ENCODE results near the gene MYO1C.
"Not testable (repeated sequence)": the region's sequence is repeated elsewhere in the genome, so short reads cannot be mapped to it uniquely, and the experiment has no call there.

The MYO1C gene

GRCh38 chr17:1492249-1493206 lies at the start of gene MYO1C:
Gene MYO1C, minus strand, starts transcription at chr17:1492686. Its CDS starts 199 bp downstream, at chr17:1492487.
- in situ Hi-C loops (cut with MboI; ENCODE audit: low sequenced_read_pairs): no loop called here

GRCh38 chr17:1541367-1541904 lies 49.0 kb upstream of the MYO1C start:
- in situ Hi-C loops (cut with MboI; ENCODE audit: low sequenced_read_pairs): no loop called here

GRCh38 chr17:1539811-1540210 lies 47.3 kb upstream of the MYO1C start:
- in situ Hi-C loops (cut with MboI; ENCODE audit: low sequenced_read_pairs): no loop called here

GRCh38 chr17:1535737-1536136 lies 43.3 kb upstream of the MYO1C start:
- in situ Hi-C loops (cut with MboI; ENCODE audit: low sequenced_read_pairs): no loop called here

- in situ Hi-C loops (cut with MboI; ENCODE audit: low sequenced_read_pairs): no loop called here
Observed at GRCh38 chr17:1533661-1534325, 41.3 kb upstream of the MYO1C start.

- in situ Hi-C loops (cut with MboI; ENCODE audit: low sequenced_read_pairs): no loop called here
Observed at GRCh38 chr17:1532836-1533602, 40.5 kb upstream of the MYO1C start.

GRCh38 chr17:1529863-1530262 lies 37.4 kb upstream of the MYO1C start:
- in situ Hi-C loops (cut with MboI; ENCODE audit: low sequenced_read_pairs): no loop called here

GRCh38 chr17:1526876-1527275 lies 34.4 kb upstream of the MYO1C start:
- in situ Hi-C loops (cut with MboI; ENCODE audit: low sequenced_read_pairs): not testable (repeated sequence)

GRCh38 chr17:1522626-1523025 lies 30.1 kb upstream of the MYO1C start:
- in situ Hi-C loops (cut with MboI; ENCODE audit: low sequenced_read_pairs): loop anchor here (25.0 kb wide), 1 partner anchor 260 kb away; the partner anchor contains the start of gene BHLHA9

GRCh38 chr17:1521086-1521640 lies 28.7 kb upstream of the MYO1C start:
- in situ Hi-C loops (cut with MboI; ENCODE audit: low sequenced_read_pairs): loop anchor here (25.0 kb wide), 1 partner anchor 259 kb away; the partner anchor contains the start of gene BHLHA9

- in situ Hi-C loops (cut with MboI; ENCODE audit: low sequenced_read_pairs): loop anchor here (25.0 kb wide), 1 partner anchor 257 kb away; the partner anchor contains the start of gene BHLHA9
Observed at GRCh38 chr17:1519678-1520077, 27.2 kb upstream of the MYO1C start.

- in situ Hi-C loops (cut with MboI; ENCODE audit: low sequenced_read_pairs): loop anchor here (25.0 kb wide), 1 partner anchor 256 kb away; the partner anchor contains the start of gene BHLHA9
Observed at GRCh38 chr17:1518410-1518809, 25.9 kb upstream of the MYO1C start.

- in situ Hi-C loops (cut with MboI; ENCODE audit: low sequenced_read_pairs): loop anchor here (25.0 kb wide), 1 partner anchor 254 kb away; the partner anchor contains the start of gene BHLHA9
Observed at GRCh38 chr17:1516388-1517161, 24.1 kb upstream of the MYO1C start, which contains the start of gene INPP5K. Gene INPP5K, minus strand, starts transcription at chr17:1516612. Its CDS starts 113 bp downstream, at chr17:1516499.

GRCh38 chr17:1515640-1516387 lies 23.3 kb upstream of the MYO1C start:
- in situ Hi-C loops (cut with MboI; ENCODE audit: low sequenced_read_pairs): loop anchor here (25.0 kb wide), 1 partner anchor 254 kb away; the partner anchor contains the start of gene BHLHA9

- in situ Hi-C loops (cut with MboI; ENCODE audit: low sequenced_read_pairs): loop anchor here (25.0 kb wide), 1 partner anchor 250 kb away; the partner anchor contains the start of gene BHLHA9
Observed at GRCh38 chr17:1512351-1512750, 19.9 kb upstream of the MYO1C start.

GRCh38 chr17:1511756-1512321 lies 19.4 kb upstream of the MYO1C start:
- in situ Hi-C loops (cut with MboI; ENCODE audit: low sequenced_read_pairs): loop anchor here (25.0 kb wide), 1 partner anchor 250 kb away; the partner anchor contains the start of gene BHLHA9

- in situ Hi-C loops (cut with MboI; ENCODE audit: low sequenced_read_pairs): loop anchor here (25.0 kb wide), 1 partner anchor 249 kb away; the partner anchor contains the start of gene BHLHA9
Observed at GRCh38 chr17:1511290-1511689, 18.8 kb upstream of the MYO1C start.

All from HL-60/S4 treated with phorbol 12-myristate 13-acetate at 8.2 ng/mL for 4 days and 3 days (cell line).